Activated CD4-positive, CD25-positive, alpha-beta regulatory T cell treated with anti-CD3 and anti-CD28 coated beads, Interleukin-2, amount 50 U/mL, for 16 hours (primary cell): ENCODE results near the gene EGR4.
"Not testable (repeated sequence)": the region's sequence is repeated elsewhere in the genome, so short reads cannot be mapped to it uniquely, and the experiment has no call there.

Source experiments
- DNase-seq: peaks from one replicate; pipeline ENCODE4 v3.0.0-alpha.2; 2020; ENCODE audit warnings: low read depth, low spot score

The EGR4 gene

DNA sequence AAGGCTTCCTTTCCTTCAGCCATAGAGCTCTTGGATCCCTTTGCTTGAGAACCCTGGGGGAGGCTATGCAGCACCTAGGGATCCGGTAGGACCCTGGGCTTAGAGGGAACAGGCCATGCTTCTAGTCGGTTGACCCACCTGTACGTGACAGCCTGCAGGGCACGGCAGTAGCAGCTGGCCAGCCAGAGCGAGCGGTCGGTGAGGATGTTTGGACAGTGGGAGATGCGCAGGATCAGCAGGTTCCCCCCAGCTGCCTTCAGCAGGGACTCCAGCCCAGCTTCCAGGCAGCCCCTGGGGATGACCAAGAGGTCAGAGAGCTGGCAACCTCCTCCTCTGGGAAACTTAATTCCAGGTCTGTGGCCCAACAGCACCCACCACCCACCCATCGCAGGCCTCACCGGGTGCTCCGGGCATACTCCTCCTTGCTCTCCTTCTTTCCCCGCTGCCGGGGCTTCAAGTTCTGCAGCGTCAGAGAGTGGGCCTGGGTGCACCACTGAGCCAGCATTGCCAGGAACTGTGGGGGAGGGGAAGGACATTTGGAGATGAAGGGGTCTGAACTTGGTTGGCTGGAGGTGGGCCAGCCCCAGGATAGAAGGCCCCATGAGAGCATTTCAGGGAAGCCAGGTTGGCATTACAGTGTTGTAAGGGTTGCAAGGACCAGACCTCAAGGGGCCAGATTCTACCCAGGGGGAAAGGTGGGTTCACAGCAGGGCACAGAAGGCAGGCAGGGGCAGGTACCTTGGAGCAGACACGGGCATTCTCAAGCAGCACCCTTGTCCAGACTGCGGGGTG lies 29.6 kb downstream of the EGR4 start:
- no peak for DNase-seq

DNA sequence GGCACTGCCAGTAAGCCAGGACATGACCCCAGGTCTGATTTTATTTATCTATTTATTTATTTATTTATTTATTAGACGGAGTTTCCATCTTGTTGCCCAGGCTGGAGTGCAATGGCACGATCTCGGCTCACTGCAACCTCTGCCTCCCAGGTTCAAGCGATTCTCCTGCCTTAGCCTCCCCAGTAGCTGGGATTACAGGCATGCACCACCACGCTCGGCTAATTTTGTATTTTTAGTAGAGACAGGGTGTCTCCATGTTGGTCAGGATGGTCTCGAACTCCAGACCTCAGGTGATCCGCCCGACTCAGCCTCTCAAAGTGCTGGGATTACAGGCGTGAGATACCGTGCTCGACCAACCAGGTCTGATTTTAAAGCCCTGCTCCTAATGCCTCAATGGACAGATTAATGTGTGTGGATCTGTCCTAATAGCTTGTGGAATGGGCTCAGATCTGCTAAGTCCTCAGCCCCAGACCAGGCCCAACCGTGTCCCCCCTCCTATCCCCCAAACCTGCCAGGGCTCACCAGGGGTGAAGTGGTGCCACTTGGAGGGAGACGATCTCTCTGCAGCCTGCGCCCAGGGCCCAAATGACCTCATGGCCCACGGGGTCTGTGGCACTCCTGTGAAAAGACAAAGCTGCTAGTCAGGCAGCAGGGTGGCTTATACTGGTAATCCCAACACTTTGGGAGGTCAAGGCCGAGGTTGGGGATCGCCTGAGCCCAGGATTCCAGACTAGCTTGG lies 30.5 kb downstream of the EGR4 start:
- DNase-seq = not testable (repeated sequence)

- DNase-seq = no peak
Measured at GRCh38 chr2:73262108-73262651, 31.2 kb downstream of the EGR4 start.

DNA sequence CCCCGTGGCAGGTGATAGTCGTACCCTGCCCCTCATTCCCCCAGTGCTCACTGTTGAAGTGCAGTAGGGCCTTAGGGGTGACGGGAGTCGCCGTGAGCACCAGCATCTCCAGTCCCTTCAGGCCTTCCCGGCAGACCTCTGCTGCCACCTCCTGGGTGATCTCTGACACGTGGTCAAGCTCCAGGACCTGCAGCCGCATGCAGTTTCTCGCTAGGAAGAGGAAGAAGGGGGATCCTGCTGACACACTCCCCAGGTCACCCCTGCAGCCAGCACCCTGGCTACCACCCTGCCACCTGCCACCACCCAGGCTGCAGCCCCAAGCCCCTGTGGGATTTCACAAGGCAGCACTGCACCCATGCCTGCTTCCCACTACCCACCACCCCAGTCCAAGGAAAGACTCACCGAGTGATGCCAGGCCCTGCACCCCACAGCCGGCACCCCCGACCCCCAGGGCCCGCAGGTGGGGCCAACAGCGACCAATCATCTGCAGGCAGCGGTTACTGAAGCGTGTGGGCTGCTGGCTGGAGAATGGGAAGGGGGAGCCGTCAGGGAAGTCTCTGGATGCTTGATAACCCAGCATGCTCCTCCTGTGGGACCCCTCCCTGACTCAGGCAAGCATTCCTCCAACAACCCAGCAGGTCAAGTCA lies 32.9 kb downstream of the EGR4 start:
- no peak for DNase-seq

DNA sequence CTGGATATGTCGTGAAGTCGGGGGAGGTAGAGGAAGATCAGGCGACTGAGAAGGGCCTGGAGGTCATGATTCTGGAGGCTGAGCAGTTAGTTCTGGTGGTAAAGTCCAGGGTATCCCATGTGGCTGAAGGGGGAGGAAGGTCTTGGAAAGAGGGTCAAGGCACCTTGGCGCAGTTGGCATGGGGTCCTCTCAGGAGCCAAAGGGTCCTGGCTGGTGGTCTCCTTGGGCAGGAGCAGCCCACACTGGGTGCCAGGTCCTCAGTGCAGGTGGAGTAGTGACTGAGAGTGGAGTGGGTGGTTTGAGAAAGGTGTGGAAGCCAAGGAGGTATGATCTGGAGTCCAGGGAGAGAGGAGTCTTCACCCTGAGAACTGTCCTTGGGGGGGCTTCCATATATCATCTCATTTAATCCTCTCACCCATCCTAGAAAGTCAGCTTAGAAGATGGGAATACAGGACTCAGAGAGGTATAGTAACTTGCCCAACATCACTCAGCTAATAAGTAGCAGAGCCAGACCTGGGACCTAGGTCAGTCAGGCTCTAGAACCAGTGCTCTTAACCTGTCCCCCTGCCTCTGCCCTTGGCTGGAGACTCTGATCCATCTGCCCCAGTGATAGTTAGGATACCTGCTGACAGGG lies 33.5 kb downstream of the EGR4 start:
- DNase-seq = no peak

GRCh38 chr2:73259276-73259675 lies 34.1 kb downstream of the EGR4 start:
- DNase-seq = no peak

GRCh38 chr2:73258913-73259215 lies 34.5 kb downstream of the EGR4 start:
- DNase-seq = no peak

DNA sequence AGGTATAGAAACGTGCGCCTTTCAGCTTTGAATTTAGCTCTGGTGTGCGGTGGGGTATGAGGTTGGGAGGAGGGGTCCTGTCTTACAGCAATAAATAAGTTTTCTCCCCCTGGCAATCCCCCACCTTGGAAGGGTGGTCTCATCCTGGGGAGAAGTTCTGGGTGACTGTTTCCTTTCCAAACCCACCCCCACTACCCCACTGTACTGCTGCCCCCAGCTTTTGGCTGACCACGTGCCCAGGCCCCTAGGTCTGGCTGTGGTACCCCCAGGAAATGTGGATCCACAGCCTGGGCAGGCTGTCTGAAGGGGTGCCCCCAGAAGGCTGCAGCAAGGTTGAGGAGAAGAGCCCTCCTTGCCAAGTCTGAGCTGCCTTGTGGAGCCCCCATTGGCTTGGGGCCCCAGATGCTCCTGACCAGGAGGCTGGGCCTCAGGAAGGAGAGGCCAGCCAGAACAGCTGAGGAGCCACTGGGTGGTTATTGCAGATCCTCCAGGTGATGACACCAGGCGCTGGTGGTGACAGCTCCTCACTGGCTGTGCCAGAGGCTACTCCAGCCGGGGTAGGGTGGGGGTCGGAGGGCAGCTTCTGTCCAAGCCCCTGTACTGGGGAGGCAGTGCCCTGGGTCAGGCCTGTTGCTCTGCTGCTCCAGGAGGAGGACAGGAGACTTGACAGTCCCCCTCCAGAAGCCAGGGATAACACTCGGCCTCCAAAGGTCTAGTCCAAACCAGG lies 35.0 kb downstream of the EGR4 start:
- DNase-seq = no peak

- DNase-seq = no peak
Measured at GRCh38 chr2:73257425-73258125, 35.8 kb downstream of the EGR4 start.

DNA sequence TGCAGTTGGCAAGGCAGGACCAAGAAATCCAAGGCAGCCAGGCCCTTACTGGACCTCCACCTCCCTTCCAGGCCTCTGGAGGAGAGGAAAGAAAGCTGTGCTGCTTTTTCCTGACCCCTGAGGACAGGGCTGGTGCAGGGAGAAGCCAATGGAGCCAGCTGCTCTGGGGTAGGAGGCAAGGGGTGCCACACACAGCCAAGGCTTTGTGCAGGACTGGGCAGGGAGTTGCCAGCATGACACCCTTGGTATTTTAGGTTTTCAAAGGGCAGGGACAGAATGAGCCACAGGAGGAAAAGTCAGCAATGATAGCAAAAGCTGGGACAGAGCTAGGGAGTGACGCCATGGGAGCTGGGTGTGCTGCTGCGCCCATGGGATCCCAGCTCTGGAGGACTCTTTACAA lies 36.3 kb downstream of the EGR4 start:
- no peak for DNase-seq

DNA sequence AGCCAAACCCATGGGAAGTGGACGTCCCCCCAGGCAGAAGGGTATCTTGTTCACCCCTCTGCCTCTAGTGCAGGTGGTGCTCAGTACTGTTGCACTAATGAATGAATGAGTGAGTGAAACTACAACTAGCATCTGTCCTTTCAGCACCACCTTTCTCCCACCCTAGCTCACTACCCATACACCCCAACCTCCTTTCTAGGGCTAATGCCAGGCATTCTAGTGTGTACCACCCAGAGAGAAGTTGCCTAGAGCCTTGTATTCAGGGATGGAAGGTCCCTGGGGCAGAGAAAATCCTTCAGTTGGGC lies 36.8 kb downstream of the EGR4 start:
- no peak for DNase-seq

DNA sequence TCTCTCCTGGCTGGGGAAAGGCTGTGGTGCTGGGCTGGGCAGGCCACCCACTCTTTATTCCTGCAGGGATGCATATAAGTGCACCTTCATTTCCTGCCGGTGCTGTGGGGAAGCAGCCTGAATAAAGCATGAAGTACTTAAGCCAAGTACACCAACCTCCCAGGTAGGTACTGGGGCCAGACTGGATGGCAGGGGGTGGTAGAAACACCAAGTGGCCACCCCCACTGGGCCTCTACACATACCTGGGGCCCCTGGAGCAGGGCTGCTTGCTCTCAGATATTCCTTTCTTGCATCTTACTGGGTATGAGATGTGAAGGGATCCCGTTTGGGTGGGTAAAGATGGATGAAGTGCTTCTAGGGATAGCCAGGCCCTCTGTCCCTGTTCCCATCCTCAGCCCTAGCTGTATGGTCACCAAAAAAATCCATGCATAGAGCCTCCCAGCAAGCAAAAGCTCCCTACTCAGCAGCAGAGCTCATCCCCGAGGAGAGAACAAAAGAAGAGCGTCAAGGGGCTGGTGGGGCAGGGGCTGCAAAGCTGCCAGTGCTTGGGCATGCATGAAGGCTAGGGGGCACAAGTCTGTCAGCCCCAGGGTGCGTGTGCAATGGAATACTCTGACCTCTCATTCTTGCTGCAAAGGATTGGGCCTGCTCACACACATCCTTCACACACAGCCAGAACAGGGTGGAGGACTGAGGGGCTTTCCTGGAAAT lies 37.3 kb downstream of the EGR4 start:
- no peak for DNase-seq

DNA sequence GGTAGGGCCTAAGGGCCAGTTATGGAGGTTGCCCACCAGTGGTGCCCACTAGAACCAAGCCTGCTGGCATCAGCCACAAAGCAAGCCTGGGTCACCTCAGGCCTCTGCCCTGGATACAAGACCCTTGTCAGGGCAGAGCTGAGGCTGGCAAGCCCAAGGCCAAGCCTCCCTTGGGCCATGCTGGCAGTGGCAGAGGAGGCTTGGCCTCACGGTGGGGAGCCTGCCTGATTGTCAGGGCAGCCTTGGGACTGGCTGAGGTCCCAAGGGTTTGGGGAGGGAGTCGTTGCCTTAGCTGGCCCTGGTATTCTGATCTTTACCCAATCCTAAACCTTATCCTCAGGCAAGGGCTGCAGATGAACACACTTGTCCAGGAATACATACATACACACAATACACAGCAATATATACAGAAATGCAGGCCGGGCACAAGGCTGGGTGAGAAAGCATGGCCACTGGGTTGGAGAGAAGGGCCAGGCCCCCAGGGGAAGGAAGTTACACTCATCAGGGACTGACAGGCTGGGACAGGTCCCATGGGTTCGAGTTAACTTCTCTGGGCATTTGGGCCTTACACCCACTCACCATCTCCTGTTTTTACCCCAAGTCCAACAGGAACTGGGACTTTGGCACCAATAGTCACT lies 38.2 kb downstream of the EGR4 start:
- DNase-seq = no peak

DNA sequence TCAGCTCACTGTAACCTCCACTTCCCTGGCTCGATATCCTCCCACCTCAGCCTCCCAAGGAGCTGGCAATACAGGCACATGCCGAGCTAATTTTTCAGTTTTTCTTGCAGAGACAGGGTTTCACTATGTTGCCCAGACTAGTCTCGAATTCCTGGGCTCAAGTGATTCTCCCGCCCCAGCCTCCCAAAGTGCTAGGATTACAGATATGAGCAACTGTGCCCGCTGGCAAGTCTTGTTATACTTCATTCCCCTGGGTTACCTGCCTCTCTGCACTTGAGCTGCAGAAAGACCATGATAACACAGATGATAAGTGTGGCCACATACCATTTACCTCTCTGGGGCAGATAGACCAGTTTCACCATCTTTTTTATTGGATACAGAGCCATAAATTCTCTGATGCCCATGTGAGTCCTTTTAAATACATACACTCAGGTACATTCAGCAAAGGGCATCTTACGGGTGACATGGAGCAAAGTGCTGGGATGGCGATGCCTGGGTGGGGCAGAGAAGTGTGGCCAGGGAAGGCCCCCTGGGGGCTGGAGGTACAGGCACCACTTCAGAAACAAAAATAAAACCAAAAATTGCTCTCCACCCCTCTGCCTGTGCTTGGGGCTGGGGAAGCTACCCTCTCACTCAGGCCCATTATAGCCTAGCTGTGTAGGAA lies 38.9 kb downstream of the EGR4 start:
- no peak for DNase-seq

GRCh38 chr2:73253901-73254300 lies 39.4 kb downstream of the EGR4 start:
- no peak for DNase-seq

- no peak for DNase-seq
Measured at GRCh38 chr2:73253400-73253799, 39.9 kb downstream of the EGR4 start.

DNA sequence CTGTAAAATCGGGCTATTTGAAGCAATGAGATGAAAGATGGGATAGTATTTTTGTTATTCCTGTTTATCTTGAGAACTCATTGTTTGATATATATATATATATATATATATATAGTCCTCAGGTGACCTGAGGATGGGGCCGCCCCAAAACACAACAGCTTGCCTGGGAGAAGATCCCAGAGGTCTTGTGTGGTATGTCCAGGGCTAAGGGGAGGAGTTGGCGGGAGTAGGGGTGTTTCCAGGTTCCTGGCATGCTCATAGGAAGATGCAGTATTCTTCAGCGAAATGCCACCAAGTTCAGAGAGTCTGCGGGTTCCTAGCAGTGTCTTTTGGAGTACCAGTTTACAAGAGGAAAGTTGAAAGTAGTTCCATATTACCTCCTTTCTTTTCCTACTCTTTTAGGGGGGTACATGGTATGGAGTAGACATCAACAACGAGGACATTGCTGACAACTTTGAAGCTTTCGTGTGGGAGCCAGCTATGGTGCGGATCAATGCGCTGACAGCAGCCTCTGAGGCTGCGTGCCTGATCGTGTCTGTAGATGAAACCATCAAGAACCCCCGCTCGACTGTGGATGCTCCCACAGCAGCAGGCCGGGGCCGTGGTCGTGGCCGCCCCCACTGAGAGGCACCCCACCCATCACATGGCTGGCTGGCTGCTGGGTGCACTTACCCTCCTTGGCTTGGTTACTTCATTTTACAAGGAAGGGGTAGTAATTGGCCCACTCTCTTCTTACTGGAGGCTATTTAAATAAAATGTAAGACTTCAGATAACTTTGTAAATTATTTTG lies 40.9 kb downstream of the EGR4 start:
- no peak for DNase-seq
